GM18873 (cell line): ENCODE results near the gene ZNF853.

ENCODE experiments used
- ATAC-seq: cut with Tn5 transposase; IDR thresholded peaks from one replicate; pipeline ENCODE4 v1.9.1; 2021; ENCODE audit warnings: mild to moderate bottlenecking, moderate library complexity, moderate number of reproducible peaks; ENCODE audit not compliant: unreplicated experiment, low FRiP score

Gene ZNF853

GRCh38 chr7:6604458-6604857 is 11.0 kb upstream of the ZNF853 start:
- ATAC-seq = no peak

GRCh38 chr7:6606866-6607583 is 8.4 kb upstream of the ZNF853 start:
- no peak for ATAC-seq

- no peak for ATAC-seq
Measured at GRCh38 chr7:6607651-6608051, 7.8 kb upstream of the ZNF853 start.

- ATAC-seq = no peak
Measured at GRCh38 chr7:6608081-6608480, 7.3 kb upstream of the ZNF853 start.

GRCh38 chr7:6608794-6609193 is 6.6 kb upstream of the ZNF853 start:
- no peak for ATAC-seq

GRCh38 chr7:6612819-6613218 is 2.6 kb upstream of the ZNF853 start:
- ATAC-seq = no peak

GRCh38 chr7:6613706-6614105 is 1.7 kb upstream of the ZNF853 start:
- ATAC-seq = no peak

GRCh38 chr7:6615723-6616555 is 529 bp downstream of the ZNF853 start:
- no peak for ATAC-seq

GRCh38 chr7:6616854-6617643 is 1.6 kb downstream of the ZNF853 start:
- ATAC-seq = no peak

GRCh38 chr7:6618621-6619020 is 3.2 kb downstream of the ZNF853 start:
- no peak for ATAC-seq

- ATAC-seq = no peak
Measured at GRCh38 chr7:6619961-6620360, 4.6 kb downstream of the ZNF853 start.

- ATAC-seq = no peak
Measured at GRCh38 chr7:6621195-6622133, 6.1 kb downstream of the ZNF853 start.

GRCh38 chr7:6622134-6622710 is 6.8 kb downstream of the ZNF853 start:
- no peak for ATAC-seq

GRCh38 chr7:6623589-6624245 is 8.3 kb downstream of the ZNF853 start:
- no peak for ATAC-seq

- no peak for ATAC-seq
Measured at GRCh38 chr7:6624246-6624611, 8.8 kb downstream of the ZNF853 start.

- ATAC-seq = no peak
Measured at GRCh38 chr7:6628045-6628444, 12.6 kb downstream of the ZNF853 start.

- ATAC-seq = no peak
Measured at GRCh38 chr7:6630007-6630849, 14.8 kb downstream of the ZNF853 start.

GRCh38 chr7:6631605-6632004 is 16.2 kb downstream of the ZNF853 start:
- no peak for ATAC-seq
